Limb (tissue), 2 donors: ENCODE results near the gene PDCD4.

Experiments used
- DNase-seq, 2 donors: peaks; one replicate each; pipeline ENCODE4 v3.0.0-alpha.2; 2016; ENCODE audit errors: extremely low spot score in 2 of 2

The PDCD4 gene

DNA sequence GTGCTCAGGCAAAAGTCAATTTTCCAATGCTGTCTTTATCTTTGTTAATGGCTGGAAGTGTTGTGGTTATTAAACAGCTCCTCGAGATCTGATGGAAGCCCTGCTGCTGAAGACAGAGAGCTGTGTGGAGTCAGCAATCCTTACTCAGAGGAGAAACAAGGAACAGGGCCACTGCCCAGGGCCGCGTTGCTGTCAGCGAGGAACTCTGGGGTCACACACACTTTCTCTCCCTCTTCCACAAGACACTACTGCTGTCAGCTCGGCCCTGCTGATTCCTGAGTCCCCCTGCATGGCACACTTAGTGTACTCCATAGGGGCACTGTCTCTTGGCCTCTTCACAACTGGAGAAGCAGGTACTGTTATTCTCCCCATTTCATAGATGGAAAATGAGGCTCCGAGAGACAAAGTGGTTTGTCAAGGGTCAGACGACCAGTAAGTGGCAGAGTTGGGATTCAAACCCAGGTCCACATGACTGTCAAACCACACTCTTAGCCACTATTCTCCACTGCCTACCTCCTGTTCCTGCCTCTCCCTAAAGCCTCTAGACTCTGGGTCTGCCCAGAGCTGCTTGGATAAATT is 29.3 kb upstream of the PDCD4 start:
- no peak for DNase-seq

DNA sequence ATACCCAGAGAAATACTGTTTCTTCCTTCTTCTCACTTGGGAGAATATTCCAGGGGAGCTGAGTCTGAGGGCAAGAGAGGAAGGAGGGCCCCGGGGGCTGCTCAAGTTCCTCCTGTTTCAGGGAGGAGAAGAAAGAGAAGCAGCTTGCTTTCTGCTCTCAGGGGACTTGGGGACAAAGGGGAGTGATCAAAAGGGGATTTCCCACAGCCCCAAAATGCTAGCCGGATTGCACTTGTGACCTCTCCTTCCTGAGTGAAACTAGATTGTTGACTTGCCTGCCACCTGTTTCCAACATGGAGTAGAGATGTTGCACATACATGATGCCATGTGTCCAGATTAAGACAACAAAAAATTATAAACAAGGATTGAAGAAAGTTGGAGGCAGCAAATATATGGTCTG is 28.7 kb upstream of the PDCD4 start:
- no peak for DNase-seq

DNA sequence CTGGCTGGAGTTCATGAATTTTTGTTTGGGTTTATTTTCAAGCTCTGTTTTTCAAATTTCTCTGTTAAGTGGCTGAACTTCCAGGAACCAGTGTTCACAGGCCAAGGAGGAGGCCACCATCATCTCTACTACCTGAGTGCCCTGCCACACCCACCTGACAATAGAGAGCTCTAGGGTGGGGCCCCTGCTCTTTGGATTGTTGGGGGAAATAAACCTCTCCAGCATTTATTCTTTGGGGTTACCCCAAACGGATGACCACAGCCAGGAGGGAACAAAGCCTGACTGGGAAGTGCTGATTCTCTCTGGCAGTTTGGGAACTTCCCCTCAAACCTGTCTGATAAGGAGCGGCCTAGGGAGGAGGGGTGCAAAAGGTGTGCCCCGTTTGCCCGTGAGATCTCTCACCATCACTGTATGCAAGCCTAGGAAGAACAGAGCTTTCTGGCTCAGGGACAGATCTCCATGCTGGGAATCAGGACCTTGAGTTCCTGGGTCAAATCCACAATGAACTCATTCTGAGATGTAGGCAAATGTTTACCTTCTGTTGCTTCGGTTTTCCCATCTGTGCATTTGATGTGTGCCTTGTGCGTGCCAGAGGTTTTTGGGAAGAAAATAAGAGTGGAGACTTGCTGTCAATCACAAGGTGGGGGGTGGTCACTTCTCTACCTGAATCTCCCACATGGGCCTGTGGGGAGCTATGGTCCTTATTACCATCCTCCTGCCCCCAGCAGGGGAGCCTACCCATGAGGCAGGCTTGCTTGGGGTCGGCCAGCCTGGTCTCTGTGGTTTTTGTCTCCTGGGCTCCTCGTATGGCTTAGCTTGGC is 27.7 kb upstream of the PDCD4 start:
- no peak for DNase-seq

DNA sequence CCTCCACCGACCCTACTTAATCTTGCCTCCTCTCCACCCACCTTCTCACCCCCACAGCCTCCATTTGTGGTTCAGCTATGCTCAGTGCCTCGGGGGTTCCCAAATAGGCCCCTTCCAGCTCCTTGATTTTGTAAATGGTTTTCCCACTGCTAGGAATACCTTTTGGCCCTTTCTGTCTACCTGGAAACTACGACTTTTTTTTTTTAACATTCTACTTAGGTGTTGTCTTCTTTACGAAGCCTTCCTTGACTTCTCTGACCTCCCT is 27.2 kb upstream of the PDCD4 start:
- DNase-seq: no peak

DNA sequence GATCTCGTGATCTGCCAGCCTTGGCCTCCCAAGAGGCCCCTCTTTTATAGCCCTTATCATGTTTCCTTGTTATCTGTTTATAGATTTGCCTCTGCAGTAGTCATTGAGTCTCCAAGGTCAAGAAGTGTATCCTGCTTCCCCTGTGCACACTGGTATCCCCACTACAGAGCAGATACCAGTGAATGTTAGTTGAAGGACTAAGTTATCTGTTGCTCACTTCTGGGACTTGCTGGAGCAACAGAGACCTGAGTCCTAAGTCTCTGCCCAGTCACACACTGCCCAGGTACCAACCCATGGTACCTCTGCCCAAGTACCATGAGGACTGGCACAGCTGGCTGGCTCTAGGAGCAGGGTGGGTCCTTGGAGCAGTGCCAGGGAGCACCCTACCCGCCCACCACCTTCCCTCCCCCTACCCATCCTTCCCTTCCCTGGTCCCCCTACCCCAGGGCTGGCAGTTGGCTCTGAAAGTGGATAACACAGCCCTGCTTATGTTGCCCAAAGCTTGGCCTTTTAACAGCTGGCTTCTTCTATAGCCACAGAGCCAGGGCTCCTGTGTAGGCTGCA is 26.5 kb upstream of the PDCD4 start:
- DNase-seq: no peak

DNA sequence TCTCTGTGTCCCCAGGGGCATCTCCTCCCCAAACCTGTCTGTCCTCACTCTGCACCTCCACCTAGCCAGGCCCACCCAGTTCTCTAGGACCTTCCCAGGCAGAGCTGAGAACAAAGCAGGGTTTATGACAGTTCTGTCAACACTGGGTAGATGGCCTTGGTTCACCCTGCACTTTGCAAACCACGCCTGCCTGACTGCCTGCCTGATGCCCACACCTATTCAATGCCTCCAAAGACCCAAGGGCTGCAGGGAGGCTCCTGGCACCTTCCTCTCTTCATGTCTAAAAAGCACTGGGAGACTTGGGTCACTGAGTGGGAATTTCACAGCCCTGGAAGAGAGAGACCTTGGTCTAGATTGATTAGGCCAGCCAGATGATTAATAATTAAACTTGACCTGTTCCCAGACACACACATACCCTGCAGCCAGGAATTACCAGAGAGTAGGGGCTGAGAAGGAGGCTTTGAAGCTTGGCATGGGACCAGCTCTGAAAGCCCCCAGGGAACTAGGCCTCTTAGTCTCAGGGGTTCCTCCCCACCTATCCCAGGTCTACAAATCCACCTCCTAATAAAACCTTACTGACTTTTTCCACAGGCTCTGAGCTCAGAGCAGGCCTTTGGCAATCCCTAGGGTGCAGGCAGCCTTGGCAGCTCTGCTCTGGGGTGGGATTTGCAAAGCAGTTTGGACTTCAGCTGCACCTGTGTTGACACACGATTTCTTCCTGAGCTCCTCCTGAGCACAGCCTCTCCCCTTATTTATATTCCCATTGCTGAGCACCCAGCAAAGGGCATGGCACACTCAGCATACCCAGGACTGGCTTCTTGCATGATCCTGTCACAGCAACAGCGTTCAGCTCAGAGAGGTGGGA is 25.7 kb upstream of the PDCD4 start:
- DNase-seq: no peak

DNA sequence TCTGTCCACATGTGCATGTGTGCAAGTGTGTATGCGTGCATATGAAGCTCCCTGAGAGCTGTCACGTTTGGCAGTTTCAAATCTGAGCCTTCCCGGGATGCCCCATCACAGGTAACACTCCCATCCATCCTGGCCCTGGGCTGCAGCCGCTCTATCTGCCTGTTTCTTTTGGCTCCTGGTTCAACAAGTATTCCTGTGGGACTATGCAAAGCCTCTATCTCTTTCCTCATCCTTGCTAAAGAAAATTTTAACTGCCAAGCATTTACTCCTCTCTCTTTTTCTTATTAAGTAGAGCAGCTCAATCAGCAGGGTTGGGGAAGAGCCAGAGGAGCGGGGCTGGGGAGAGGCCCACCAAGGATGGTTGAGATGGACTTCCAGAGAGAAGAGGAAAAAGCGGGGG is 24.4 kb upstream of the PDCD4 start:
- DNase-seq: no peak

DNA sequence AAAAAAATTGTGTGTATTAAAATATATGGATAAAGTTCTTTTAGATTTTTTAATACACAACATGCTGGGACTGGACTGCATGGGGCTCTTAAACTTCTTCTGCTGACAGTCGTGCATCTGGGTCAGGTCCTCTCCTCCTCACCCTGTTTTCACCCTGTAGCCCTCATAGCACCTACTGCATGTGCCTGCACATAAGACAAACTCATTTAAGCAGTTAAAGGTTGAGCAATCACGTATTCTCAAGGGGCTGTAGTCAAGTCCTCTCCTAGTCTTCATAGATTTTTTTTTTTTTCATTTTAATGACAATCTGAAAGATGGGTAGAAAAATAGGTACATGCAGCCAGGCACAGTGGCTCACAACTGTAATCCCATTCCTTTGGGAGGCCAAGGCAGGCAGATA is 23.6 kb upstream of the PDCD4 start:
- no peak for DNase-seq

DNA sequence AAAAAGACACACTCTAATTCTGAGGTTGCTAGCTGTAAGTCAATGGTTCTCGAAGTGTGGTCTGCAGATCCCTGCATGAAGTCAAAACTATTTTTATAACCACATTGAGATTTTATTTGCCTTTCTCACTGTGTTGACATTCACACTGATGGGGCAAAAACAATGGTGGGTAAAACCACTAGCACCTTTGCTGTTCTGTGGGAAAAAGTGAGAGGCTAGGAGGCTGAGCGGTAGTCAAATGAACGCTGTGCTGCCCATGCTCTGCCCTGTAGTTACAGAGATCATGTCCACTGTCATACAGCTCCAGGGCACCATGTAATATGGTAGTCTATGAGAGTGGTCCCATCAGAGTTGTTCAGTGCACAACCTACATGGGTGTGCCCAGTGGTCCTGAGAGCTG is 21.6 kb upstream of the PDCD4 start:
- DNase-seq: no peak

DNA sequence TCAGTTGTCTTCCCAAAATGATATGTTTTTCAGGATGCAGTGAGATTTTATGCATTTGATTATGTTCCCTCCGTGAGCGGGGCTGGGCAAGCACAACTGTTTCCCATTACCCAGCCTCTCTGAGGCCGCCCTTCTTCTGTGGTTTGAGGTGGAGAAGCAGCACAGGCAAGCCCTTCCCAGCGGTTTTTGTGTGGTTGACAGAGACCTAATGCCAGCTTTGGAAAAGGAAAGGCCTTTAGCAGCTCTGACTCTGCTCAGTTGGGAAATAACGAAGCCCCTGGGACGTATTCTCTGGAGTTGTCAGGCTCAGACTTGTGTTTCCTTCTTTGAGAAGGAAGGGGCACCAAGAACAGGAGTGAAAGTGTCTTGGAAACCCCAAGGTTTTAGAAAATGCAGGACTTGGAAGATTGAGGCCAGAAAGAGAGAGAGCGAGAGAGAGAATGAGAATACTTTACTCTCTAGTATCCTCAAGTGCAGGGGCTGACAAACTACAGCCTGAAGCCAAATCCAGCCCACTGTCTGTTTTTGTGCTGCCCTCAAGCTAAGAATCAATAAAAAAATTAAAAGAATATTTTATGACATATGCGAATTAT is 20.6 kb upstream of the PDCD4 start:
- no peak for DNase-seq

DNA sequence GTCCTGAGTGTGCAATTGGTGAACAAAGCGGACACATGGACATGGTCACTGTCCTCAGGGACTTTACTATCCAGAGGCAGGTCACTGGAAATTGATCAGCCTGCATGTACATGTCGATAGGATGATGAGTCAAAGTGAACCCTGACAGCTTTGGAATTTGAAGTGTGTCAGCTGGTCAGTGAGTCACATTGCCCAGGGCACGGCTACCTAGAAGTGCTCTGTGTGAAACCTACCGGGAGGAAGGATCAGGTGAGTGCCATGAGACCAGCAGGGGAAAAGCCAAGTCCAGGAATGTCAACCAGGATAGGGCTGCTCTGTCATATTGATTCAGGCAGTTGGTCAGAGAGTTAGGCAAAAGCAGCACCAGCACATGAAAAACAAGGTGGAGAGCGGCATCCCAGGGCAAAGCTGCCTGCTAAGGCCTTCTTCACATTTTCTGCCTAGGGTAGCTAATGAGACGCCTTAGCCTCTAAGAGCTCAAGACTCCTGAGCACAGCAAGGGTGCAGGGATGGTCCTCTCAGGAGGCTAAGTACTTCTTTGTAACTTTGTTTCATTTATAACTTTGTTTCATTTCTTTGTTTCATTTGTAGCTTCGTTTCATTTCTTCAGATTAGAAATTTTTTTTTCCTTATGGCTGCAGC is 19.4 kb upstream of the PDCD4 start:
- no peak for DNase-seq

DNA sequence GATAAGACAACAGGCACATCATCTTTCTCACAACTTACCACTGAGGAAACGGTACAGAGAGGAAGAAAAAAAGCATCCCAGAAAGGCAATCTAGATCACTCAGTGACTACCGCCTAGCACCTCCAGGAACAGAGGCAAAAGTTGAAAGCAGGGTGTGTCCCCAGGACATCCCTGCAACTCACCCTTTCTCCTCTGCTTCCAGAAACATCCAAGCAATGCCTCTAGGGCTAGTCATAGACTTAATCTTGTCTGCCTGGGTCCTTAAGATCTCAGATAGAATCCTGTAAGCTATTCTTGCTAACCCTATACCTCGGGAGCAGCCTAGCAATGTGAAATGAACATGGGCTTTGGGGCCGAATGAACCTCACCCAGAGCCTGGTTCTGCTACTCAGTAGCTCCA is 18.8 kb upstream of the PDCD4 start:
- DNase-seq: no peak

DNA sequence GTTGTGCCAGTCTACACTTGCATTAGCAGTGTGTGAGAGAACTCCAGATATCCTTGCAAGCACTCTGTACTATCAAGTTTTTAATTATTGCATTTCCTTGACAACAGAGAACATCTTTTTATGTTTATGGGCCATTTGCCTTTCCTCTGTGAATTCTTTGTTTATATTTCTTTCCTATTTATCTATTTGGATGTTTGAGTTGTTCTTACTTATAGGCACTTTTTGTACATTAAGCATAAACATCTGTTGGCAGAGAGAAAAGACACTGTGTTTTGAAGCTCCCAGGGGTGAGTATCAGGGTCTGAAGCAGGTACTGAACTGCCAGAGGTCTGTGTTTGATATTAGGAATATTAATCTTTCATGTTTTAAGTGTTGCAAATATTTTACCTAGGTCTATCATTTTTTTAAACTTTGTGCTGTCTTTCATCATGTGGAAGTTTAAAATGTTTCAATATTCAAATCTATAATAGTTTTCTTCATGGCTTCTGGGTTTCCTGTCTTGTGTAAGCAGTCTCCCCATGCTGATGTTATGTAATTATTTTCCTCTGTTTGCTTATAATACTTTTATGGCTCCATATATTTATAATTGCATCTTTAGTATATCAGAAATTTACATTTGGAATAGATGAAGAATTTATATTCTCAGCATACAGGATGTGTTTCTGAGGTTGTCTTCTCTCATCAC is 17.7 kb upstream of the PDCD4 start:
- no peak for DNase-seq

DNA sequence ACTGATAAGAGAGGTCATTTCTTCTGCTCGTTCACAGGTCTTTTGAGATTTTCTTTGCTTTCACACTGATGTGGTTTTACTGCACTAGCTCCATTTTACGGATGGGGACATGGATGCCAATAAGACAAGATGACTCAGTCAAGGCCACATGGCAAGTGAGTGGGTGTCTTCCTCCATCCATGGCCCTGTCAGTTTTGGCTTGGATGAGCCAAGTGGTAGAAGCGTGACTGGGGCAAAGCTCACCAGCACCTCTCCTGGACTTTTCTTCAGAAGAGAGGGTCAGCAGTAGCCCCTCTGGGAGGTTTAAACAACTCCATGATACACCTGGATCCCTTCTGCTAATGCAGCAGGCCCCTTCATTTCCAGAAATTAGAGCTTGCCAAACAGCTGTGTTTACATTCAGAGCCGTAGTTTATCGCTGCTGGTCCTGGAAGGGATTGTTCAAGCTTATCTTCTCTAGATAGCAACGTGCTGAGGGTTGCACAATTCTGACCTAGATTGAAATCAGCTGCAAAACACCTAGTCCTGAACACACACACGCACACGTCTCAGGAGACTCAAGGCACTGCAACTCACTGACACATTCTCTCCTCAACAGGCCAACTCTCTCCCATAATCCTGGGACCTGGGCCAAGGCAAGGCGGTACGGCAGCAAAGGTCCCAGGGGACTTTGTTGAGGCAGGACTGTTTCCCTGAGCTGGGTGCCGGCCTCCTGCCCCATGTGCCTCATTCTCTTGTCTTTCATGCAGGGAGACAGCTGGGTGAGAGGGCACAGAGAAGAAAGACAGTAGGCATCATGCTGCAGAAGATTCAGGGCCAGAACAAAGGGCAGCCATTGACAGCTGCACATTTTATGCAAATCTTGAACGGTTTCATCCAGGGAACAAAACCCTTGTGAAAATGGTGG is 14.2 kb upstream of the PDCD4 start:
- no peak for DNase-seq

DNA sequence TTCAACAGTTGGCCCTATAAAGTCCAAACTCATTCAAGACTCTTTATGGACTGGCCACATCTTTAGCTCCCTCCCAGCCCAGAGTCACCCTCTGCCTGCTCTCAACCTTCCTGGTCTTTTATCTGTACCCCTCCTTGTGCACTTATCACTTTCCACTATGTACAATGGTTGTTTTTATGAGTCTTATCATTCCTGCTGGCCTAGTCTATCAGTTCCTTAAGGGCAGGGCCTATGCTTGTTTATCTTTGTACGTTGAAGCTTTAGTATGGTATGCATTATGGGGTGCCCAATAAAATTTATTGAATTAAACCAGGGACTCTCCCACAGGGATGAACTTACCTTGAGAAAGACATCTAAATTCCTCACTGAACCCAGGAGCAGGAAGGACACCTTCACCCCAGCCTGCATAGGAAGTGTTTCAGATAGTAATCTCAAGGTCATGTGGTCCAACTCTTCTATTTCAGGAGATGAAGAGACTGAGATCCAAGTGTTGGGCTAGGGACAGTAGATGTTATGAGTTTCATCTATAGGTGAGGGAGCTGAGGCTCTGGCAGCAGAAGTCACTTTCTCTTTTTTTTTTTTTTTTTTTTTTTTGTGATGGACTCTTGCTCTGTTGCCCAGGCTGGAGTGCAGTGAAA is 13.3 kb upstream of the PDCD4 start:
- no peak for DNase-seq

DNA sequence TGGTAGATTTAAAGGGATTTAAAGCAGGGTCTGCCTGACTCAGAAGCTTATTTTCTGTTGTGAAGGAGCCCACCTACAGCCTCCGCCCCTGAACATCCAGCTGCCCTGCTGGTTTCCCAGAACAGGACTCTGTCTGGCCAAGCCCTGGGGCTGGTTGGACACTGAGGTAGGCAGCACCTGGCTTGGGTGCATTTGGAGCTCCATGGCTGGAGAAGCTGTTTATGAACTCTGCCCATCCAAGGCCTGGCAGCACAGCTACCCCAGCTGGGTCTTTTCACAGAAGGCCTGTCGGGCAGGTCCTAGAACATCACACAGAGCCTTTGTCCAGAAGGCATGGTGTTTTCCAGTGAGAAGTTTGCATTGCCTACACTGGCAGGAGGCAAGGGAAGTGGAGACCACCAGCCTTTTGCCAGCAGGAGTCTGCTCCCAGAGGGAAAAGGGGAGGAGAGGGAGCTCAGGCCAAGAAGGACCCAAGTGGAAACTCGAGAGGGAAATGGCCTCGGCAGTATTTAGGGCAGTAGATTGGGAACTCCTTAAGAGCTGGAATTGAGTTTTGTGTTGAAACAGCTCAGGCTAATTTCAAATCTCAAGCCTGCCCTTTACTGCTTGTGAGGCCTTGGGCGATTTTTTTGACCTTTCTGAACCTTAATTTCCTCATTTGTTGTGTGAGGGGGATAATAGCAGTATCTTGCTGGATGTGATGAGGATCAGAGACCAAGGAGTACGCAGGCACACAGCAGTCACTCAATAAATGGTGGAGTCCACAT is 12.3 kb upstream of the PDCD4 start:
- DNase-seq: no peak

DNA sequence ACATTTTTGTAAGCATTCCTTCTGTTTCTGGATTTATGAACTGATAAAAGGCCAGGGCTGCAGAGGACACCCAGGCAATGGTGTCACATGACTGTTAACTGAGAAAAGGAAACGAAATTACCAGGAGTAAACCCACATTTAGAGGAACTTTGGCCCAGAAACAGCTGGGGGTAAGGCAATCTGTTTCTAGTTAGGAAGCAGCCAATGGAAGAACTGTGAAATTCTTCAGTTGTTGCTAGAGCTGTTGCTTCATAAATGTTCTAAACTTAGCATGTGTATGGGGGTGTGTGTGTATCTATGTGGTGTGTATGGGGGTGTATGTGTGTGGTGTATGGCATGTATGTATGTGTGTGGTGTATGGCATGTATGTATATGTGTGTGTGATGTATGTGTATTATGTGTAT is 11.8 kb upstream of the PDCD4 start:
- peak in 1 of 2 donors; percentile 66 for DNase-seq

DNA sequence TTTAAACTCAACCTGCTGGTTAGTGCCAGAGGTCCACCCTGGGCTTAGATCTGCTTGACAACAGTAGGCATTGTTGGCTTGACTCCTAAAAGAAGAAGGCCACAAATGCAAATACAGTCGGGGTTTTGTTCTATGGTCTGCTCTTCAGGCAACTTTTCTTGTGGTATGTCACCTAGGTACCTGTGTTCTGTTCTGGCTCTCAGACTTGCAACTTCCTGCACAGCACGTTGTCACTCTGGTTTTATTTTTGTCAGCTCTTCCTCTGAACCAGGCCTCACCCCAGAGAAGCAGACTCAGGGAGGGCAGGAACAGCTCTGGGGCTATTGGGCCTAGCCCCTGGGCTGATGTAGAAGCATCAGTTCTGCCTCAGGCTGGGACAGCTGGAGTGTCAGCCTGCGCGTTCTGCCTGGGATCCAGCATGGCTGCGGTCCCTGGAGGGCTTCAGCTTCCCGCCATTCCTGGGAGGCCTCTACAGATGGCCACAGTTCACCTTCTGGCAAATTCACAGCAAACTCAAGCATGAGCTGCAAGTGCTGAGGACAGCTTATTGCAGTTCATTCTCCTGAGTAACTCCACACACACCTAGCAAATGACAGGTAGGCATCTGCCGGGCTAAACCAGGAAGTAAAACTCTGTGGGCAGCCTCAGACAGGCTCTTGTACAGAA is 11.0 kb upstream of the PDCD4 start:
- no peak for DNase-seq
